Tibial nerve (tissue), 4 donors: ENCODE data around the gene GON7. TPM values are rescaled to one million over a fixed set of nuclear protein-coding genes. Genes with fewer than 3 reads are reported as not detected.

ENCODE experiments used
- DNase-seq, 2 donors: peaks; one replicate each; pipeline ENCODE4 v3.0.0-alpha.2; 2019; ENCODE audit warnings: low spot score in 2 of 2
- H3K27ac ChIP-seq, 4 donors: fragments of 200-600 bp; sonication (generic) in 3 of 4; one replicate each; pipeline ENCODE4 v1.5.1; 2017 to 2019; ENCODE audit warnings: mild to moderate bottlenecking in 1 of 4
- H3K27me3 ChIP-seq, 2 donors: fragments of 200-600 bp; sonication (generic) in 1 of 2; one replicate each; pipeline versions ENCODE4 v1.5.1 to v1.6.0; 2017 to 2019
- H3K36me3 ChIP-seq, 3 donors: fragments of 200-600 bp; sonication (generic); one replicate each; pipeline ENCODE4 v1.5.1; 2018 to 2019
- H3K4me1 ChIP-seq, 4 donors: fragments of 200-600 bp; sonication (generic) in 3 of 4; one replicate each; pipeline ENCODE4 v1.5.1; 2017 to 2019
- H3K4me3 ChIP-seq, 4 donors: fragments of 200-600 bp; sonication (generic) in 3 of 4; one replicate each; pipeline ENCODE4 v1.5.1; 2017 to 2019; ENCODE audit warnings: mild to moderate bottlenecking in 1 of 4, moderate library complexity in 1 of 4
- H3K9me3 ChIP-seq, 4 donors: fragments of 200-600 bp; sonication (generic) in 3 of 4; one replicate each; pipeline ENCODE4 v1.5.1; 2017 to 2019
- EP300 ChIP-seq, 2 donors: sonication (generic); formaldehyde crosslinking; IDR thresholded peaks; one replicate each; pipeline ENCODE4 v1.6.1; 2017; ENCODE audit warnings: antibody characterized with exemption in 2 of 2, mild to moderate bottlenecking in 1 of 2
- POLR2A ChIP-seq, 2 donors: fragments of 450-650 bp; IDR thresholded peaks; one replicate each; pipeline ENCODE4 v1.6.1; 2017; ENCODE audit warnings: antibody characterized with exemption in 2 of 2, mild to moderate bottlenecking in 2 of 2, moderate library complexity in 2 of 2
- WGBS, 2 donors: methylation state at CpG; one replicate each; pipeline ENCODE4 v1.1.5; 2018; 5-methylcytosine and 5-hydroxymethylcytosine counted together
- total RNA-seq, 4 donors: library from RNA; depleted of rRNA; stranded (reverse); fragments of >200 nt; gene quantifications; one replicate each; pipeline ENCODE4 v1.1.0, GENCODE V29; 2016
- TF ChIP-seq, protein P1 (sequence below), 5 experiments: fragments of 200-600 bp in 3 of 5; fragments of 450-650 bp in 2 of 5; sonication (generic) in 3 of 5; IDR thresholded peaks; one replicate each; pipeline ENCODE4 v1.5.1; 2016 to 2019; ENCODE audit warnings: antibody characterized with exemption in 5 of 5, mild to moderate bottlenecking in 3 of 5, moderate library complexity in 2 of 5

The GON7 gene
- total RNA-seq, 4 donors from 2014 or later, result 7.5 to 23.4 (median 13.2) TPM

DNA sequence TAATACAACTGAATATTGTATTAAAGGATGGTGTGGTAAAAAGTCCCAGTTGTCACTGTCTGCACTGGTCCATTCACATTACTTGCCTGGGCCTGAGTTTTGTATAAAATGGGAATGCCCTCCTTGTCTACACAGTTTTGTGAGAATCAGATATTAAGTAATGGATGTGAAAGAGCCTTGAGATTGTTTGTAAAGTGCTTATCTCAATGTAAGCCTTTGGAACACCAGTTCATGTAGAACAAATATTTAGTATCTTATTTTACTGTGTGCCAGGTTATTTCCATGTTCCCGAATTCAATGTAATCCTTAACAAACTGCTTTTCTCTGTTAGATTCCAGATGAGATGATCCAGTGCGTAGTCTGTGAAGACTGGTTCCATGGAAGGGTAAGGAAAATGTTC lies 7.7 kb upstream of the GON7 start:
- Histone ChIP-seq H3K4me1 (peaks cover 0 to 4% (median under 1%) of the 10 kb centered on the region in 4 donors), H3K9me3 (no peaks in the 10 kb centered on the region), H3K36me3 (peaks cover 0 to 87% (median 23%) of the 10 kb centered on the region in 3 donors), H3K27ac (no peak overlapping the region), H3K4me3 (no peak overlapping the region), H3K27me3 (no peaks in the 10 kb centered on the region)
- no peak for DNase-seq
- TF ChIP-seq POLR2A (IDR thresholded peaks at IDR 0.05) (no peak), EP300 (IDR thresholded peaks at IDR 0.05) (no peak)
- TF ChIP-seq, protein P1, sequence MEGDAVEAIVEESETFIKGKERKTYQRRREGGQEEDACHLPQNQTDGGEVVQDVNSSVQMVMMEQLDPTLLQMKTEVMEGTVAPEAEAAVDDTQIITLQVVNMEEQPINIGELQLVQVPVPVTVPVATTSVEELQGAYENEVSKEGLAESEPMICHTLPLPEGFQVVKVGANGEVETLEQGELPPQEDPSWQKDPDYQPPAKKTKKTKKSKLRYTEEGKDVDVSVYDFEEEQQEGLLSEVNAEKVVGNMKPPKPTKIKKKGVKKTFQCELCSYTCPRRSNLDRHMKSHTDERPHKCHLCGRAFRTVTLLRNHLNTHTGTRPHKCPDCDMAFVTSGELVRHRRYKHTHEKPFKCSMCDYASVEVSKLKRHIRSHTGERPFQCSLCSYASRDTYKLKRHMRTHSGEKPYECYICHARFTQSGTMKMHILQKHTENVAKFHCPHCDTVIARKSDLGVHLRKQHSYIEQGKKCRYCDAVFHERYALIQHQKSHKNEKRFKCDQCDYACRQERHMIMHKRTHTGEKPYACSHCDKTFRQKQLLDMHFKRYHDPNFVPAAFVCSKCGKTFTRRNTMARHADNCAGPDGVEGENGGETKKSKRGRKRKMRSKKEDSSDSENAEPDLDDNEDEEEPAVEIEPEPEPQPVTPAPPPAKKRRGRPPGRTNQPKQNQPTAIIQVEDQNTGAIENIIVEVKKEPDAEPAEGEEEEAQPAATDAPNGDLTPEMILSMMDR (IDR thresholded peaks at IDR 0.05), result no peak
- 95 to 98% methylated on average over 2 of the region's 2 CpGs for WGBS, 2 donors

DNA sequence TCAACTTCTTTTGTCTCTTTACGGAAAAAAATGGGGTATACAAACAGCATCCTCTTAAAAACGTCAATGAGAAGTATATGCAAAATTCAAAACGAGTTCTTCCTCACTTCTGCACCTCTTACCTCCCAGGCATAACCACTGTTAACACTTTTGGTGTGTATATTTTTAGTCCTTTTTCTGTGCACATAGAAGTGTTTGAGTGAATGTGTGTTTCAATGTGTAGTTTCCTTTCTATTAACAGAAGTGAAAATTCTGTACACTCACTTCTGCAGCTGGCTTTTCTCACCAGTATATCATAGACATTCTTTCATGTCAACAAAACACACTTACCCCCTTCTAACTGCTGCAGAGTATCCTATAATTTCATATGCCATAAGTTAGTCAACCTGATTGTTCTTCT lies 5.6 kb upstream of the GON7 start:
- Histone ChIP-seq H3K27ac (no peak overlapping the region), H3K4me3 (no peak overlapping the region), H3K27me3 (no peaks in the 10 kb centered on the region), H3K9me3 (no peaks in the 10 kb centered on the region), H3K36me3 (peaks cover 0 to 68% (median 18%) of the 10 kb centered on the region in 3 donors), H3K4me1 (peaks cover 0 to 23% (median 14%) of the 10 kb centered on the region in 4 donors)
- 75 to 89% methylated on average over 3 of the region's 3 CpGs for WGBS, 2 donors
- TF ChIP-seq EP300 (IDR thresholded peaks at IDR 0.05) (no peak), POLR2A (IDR thresholded peaks at IDR 0.05) (no peak)
- TF ChIP-seq, protein P1 (IDR thresholded peaks at IDR 0.05), result no peak
- no peak for DNase-seq

DNA sequence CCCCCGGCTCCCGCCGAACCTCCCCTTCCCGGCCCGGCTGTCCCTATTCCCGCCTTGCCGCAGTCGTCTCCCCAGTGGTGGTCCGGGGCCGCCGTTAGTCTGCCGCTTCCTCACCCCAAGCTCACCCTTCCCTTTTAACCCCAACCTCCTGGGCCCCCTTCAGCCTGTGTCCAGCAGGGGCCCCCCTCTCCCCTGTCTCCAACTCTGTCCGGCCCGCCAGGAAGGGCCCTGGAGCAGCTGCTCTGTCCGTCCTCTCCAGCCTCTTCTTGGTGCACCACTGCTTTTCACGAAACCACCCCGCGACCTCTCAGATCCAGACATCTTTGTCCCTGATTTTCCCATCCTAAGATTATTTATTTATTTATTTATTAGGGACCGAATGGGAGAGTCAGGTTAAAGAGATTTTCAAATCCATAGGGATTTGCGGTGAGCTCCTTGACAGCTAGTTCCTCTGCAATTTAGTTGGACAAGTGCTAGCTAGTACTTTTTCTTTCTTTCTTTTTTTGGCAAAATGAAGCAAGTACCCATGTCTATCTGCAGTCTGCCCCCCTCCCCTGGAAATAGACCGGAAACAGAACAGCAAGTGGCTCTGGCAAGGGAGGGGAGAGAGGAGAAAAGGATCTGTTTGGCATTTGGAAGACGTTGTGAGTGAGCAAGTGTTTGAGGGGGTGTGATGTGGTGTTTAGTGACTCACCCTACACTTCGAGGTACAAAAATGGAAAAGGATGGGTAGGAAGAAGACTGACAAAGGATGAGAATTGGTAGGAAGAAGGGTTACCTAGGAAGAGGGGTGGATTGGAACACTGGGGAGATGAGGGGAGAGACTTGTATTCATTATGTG lies 823 bp upstream of the GON7 start:
- H3K9me3 ChIP-seq, result no peaks in the 10 kb centered on the region
- 0 to 1% methylated on average over 17 to 23 of the region's 23 CpGs for WGBS, 2 donors
- peak; percentile 18 to 37 for DNase-seq

DNA sequence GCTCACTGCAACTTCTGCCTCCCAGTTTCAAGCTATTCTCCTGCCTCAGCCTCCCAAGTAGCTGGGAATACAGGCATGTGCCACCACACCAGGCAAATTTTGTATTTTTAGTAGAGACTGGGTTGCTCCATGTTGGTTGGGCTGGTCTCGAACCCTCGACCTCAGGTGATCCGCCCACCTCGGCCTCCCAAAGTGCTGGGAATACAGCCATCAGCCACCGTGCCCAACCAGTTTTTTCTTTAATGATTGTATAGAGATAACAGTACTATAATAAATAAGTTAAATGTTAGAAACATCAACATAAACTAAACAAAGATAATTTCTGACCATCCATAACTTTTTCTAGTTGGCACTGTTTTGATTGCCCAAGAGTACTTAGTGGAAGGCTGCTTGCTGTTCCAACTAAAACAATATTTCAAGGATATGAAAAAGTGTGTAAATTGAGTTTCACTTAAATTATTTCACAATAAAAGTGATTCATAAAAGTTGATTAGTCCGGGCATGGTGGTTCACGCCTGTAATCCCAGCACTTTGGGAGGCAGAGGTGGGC lies 5.6 kb downstream of the GON7 start:
- TF ChIP-seq, protein P1 (IDR thresholded peaks at IDR 0.05), result no peak
- TF ChIP-seq POLR2A (IDR thresholded peaks at IDR 0.05), result no peak
- TF ChIP-seq EP300 (IDR thresholded peaks at IDR 0.05), result no peak
- 90 to 91% methylated on average over 7 of the region's 7 CpGs for WGBS, 2 donors

More for the DNA sequence above, 823 bp upstream of the GON7 start:
- TF ChIP-seq, protein P1 (IDR thresholded peaks at IDR 0.05), result peak in 2 of 5 experiments; percentile 14 to 18
- TF ChIP-seq EP300 (IDR thresholded peaks at IDR 0.05), result no peak
- H3K27me3 ChIP-seq, result no peaks in the 10 kb centered on the region
- peak overlapping the region; percentile 41 to 93 (median 82) for H3K27ac ChIP-seq
- H3K36me3 ChIP-seq, result peaks cover 0 to 22% (median 9%) of the 10 kb centered on the region in 3 donors
- H3K4me1 ChIP-seq, result peaks cover 0 to 38% (median 24%) of the 10 kb centered on the region in 4 donors
- H3K4me3 ChIP-seq, result peak overlapping the region; percentile 46 to 96 (median 77)

DNA sequence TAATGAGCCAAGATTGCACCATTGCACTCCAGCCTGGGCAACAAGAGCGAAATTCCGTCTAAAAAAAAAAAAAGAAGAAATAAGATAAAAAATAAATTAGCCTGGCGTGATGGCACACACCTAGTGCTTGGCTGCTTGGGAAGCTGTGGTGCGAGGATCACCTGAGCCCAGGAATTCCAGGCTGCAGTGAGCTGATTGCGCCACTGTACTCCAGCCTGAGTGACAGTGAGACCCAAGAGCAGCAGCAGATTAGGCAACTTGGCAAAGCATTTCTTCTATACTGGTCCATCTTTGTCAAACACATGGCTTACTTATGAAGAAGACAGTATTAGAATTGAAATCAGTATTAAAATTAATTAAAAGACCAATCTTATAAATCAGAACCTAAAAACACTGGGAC lies 6.3 kb downstream of the GON7 start:
- H3K4me1 ChIP-seq, result peaks cover 0 to 5% (median 2%) of the 10 kb centered on the region in 4 donors
- H3K27ac ChIP-seq, result no peak overlapping the region
- peaks cover 0 to 18% (median 0%) of the 10 kb centered on the region in 3 donors for H3K36me3 ChIP-seq
- 94 to 97% methylated on average over 5 of the region's 5 CpGs for WGBS, 2 donors
- H3K9me3 ChIP-seq, result no peaks in the 10 kb centered on the region
- H3K4me3 ChIP-seq, result no peak overlapping the region
- H3K27me3 ChIP-seq, result no peaks in the 10 kb centered on the region
- no peak for TF ChIP-seq POLR2A (IDR thresholded peaks at IDR 0.05)
- TF ChIP-seq, protein P1 (IDR thresholded peaks at IDR 0.05), result no peak
- DNase-seq, result no peak

More for the DNA sequence above, 5.6 kb downstream of the GON7 start:
- no peak overlapping the region for H3K4me3 ChIP-seq
- no peak for DNase-seq
- H3K27me3 ChIP-seq, result no peaks in the 10 kb centered on the region
- no peaks in the 10 kb centered on the region for H3K9me3 ChIP-seq
- no peak overlapping the region for H3K27ac ChIP-seq
- H3K36me3 ChIP-seq, result peaks cover 0 to 18% (median 0%) of the 10 kb centered on the region in 3 donors
- peaks cover 0 to 12% (median 9%) of the 10 kb centered on the region in 4 donors for H3K4me1 ChIP-seq
